Ishikawa (cell line): ENCODE measurements around the gene SLC28A1.

Experiments
- CEBPB ChIP-seq: IDR thresholded peaks from 2 replicates; pipeline ENCODE4 v1.6.1; 2012
- CREB1 ChIP-seq: IDR thresholded peaks from 2 replicates; pipeline ENCODE4 v1.6.1; 2012; ENCODE audit warnings: low read depth
- EGR1 ChIP-seq: IDR thresholded peaks from 2 replicates; pipeline ENCODE4 v1.6.1; 2012
- EP300 ChIP-seq: IDR thresholded peaks from 2 replicates; pipeline ENCODE4 v1.6.1; 2012; ENCODE audit warnings: borderline replicate concordance
- FOXM1 ChIP-seq: IDR thresholded peaks from 2 replicates; pipeline ENCODE4 v1.6.1; 2012; ENCODE audit warnings: low read depth, borderline replicate concordance
- MAX ChIP-seq: IDR thresholded peaks from 2 replicates; pipeline ENCODE4 v1.6.1; 2012
- NFIC ChIP-seq: IDR thresholded peaks from 2 replicates; pipeline ENCODE4 v1.6.1; 2012
- RAD21 ChIP-seq: IDR thresholded peaks from 2 replicates; pipeline ENCODE4 v1.6.1; 2012; ENCODE audit warnings: low read depth
- REST ChIP-seq: IDR thresholded peaks from 2 replicates; pipeline ENCODE4 v1.6.1; 2012; ENCODE audit warnings: low read depth, mild to moderate bottlenecking
- TAF1 ChIP-seq: IDR thresholded peaks from 2 replicates; pipeline ENCODE4 v1.6.1; 2012; ENCODE audit warnings: low read depth, mild to moderate bottlenecking
- TCF12 ChIP-seq: IDR thresholded peaks from 2 replicates; pipeline ENCODE4 v1.6.1; 2012; ENCODE audit warnings: low read depth
- TEAD4 ChIP-seq: IDR thresholded peaks from 2 replicates; pipeline ENCODE4 v1.6.1; 2012
- USF1 ChIP-seq: IDR thresholded peaks from 2 replicates; pipeline ENCODE4 v1.6.1; 2012
- YY1 ChIP-seq: IDR thresholded peaks from 2 replicates; pipeline ENCODE4 v1.6.1; 2012; ENCODE audit warnings: low read depth
- ZBTB7A ChIP-seq: IDR thresholded peaks from 2 replicates; pipeline ENCODE4 v1.6.1; 2012; ENCODE audit warnings: low read depth

Gene SLC28A1

GRCh38 chr15:84981711-84982300 lies 97.3 kb downstream of the SLC28A1 start, which contains the start of gene PDE8A:
PDE8A (plus strand) TSS chr15:84981856; CDS start chr15:84982163, 307 bp downstream.
- TF ChIP-seq TAF1 (no peak), USF1 (no peak)

GRCh38 chr15:84982301-84982920 lies 97.9 kb downstream of the SLC28A1 start:
- TF ChIP-seq RAD21: no peak
- TF ChIP-seq TAF1: 0 out of 2 replicates have a peak, but pooled peaks have one; percentile 30

GRCh38 chr15:84983294-84983693 lies 98.8 kb downstream of the SLC28A1 start:
- TF ChIP-seq USF1 (no peak), EGR1 (no peak), FOXM1 (no peak), NFIC (no peak), REST (no peak), MAX (no peak), TCF12 (no peak), RAD21 (no peak), CEBPB (no peak), ZBTB7A (no peak), EP300 (no peak), CREB1 (no peak), TEAD4 (no peak)

GRCh38 chr15:84983711-84984110 lies 99.2 kb downstream of the SLC28A1 start:
- no peak for TF ChIP-seq TCF12
- TF ChIP-seq EP300: no peak
- TF ChIP-seq TEAD4: no peak
- TF ChIP-seq CEBPB: no peak
- TF ChIP-seq CREB1: no peak
- TF ChIP-seq NFIC: no peak
- no peak for TF ChIP-seq FOXM1
- TF ChIP-seq TAF1: no peak
- no peak for TF ChIP-seq ZBTB7A
- no peak for TF ChIP-seq RAD21
- TF ChIP-seq MAX: no peak
- TF ChIP-seq EGR1: no peak
- no peak for TF ChIP-seq USF1
- TF ChIP-seq YY1: no peak
- TF ChIP-seq REST: no peak

GRCh38 chr15:84985158-84985557 lies 100.7 kb downstream of the SLC28A1 start:
- no peak for TF ChIP-seq TEAD4

- TF ChIP-seq FOXM1 (no peak), CREB1 (no peak), MAX (no peak), REST (no peak), RAD21 (no peak), EP300 (no peak), TCF12 (no peak), USF1 (no peak), YY1 (no peak), EGR1 (no peak), TAF1 (no peak), NFIC (no peak), CEBPB (no peak), TEAD4 (no peak), ZBTB7A (no peak)
Observed at GRCh38 chr15:84987949-84988624, 103.6 kb downstream of the SLC28A1 start.
